DND-41 (cell line): ENCODE measurements around the gene NAA16.

ENCODE experiments used
- ATAC-seq: fragments of 200-7000 bp; cut with Tn5 transposase; 3 replicates; pipeline ENCODE4 v1.9.1; 2021; ENCODE audit warnings: low read depth; ENCODE audit not compliant: insufficient read depth
- DNase-seq: peaks from one replicate; pipeline ENCODE4 v3.0.0-alpha.2; 2020
- H2AFZ ChIP-seq: 2 replicates; pipeline ENCODE4 v1.6.0; 2012; ENCODE audit warnings: low read depth, low read length
- H3K27ac ChIP-seq: 2 replicates; pipeline ENCODE4 v1.5.1; 2012; ENCODE audit warnings: low read length, inconsistent platforms
- H3K27me3 ChIP-seq: fragments of 200-600 bp; sonication (generic); 2 replicates; pipeline ENCODE4 v1.6.0; 2012; ENCODE audit warnings: low read length, mild to moderate bottlenecking, inconsistent platforms; ENCODE audit not compliant: insufficient read depth, poor library complexity
- H3K36me3 ChIP-seq: 2 replicates; pipeline ENCODE4 v1.5.1; 2012; ENCODE audit warnings: low read length, inconsistent platforms; ENCODE audit not compliant: insufficient read depth
- H3K4me1 ChIP-seq: 2 replicates; pipeline ENCODE4 v1.5.1; 2012; ENCODE audit warnings: mild to moderate bottlenecking, low read length; ENCODE audit not compliant: insufficient read depth
- H3K4me2 ChIP-seq: 2 replicates; pipeline ENCODE4 v1.6.0; 2012; ENCODE audit warnings: mild to moderate bottlenecking, moderate library complexity, low read length, inconsistent platforms; ENCODE audit not compliant: insufficient read depth
- H3K4me3 ChIP-seq, 2 experiments: fragments of 200-600 bp in 1 of 2; shearing (Covaris generic) in 1 of 2; 2 replicates each; pipeline ENCODE4 v1.5.1; 2012 to 2016; ENCODE audit warnings: inconsistent platforms in 2 of 2, low read length in 2 of 2, mild to moderate bottlenecking in 2 of 2, low read depth in 1 of 2, moderate library complexity in 1 of 2
- H3K79me2 ChIP-seq: 2 replicates; pipeline ENCODE4 v1.6.0; 2012; ENCODE audit warnings: low read length, inconsistent platforms; ENCODE audit not compliant: insufficient read depth
- H3K9ac ChIP-seq: 2 replicates; pipeline ENCODE4 v1.6.0; 2012; ENCODE audit warnings: low read depth, mild to moderate bottlenecking, inconsistent platforms, low read length, moderate library complexity
- H3K9me3 ChIP-seq: 2 replicates; pipeline ENCODE4 v1.5.1; 2012; ENCODE audit warnings: low read length, moderate library complexity, mild to moderate bottlenecking, inconsistent platforms; ENCODE audit not compliant: insufficient read depth, severe bottlenecking
- H4K20me1 ChIP-seq: 2 replicates; pipeline ENCODE4 v1.6.0; 2012; ENCODE audit warnings: low read length; ENCODE audit not compliant: insufficient read depth
- CTCF ChIP-seq: IDR thresholded peaks from 2 replicates; pipeline ENCODE4 v1.5.1; 2012; ENCODE audit warnings: borderline replicate concordance, low read length, moderate library complexity, mild to moderate bottlenecking; ENCODE audit not compliant: poor library complexity, severe bottlenecking; ENCODE audit errors: extremely low read depth
- EZH2 ChIP-seq: IDR thresholded peaks from 3 replicates; pipeline ENCODE4 v1.6.1; 2012; ENCODE audit warnings: borderline replicate concordance, low read depth, mild to moderate bottlenecking, moderate library complexity, low read length, inconsistent platforms; ENCODE audit not compliant: severe bottlenecking

NAA16 gene

GRCh38 chr13:41398494-41399170 is 87.6 kb downstream of the NAA16 start:
- ATAC-seq: peak; percentile 40; the same call in 2 of the 3 replicates
- Histone ChIP-seq H3K27me3 (no peaks in the 10 kb centered on the region), H3K36me3 (no peaks in the 10 kb centered on the region), H4K20me1 (no peaks in the 10 kb centered on the region), H3K4me2 (no peak overlapping the region), H3K9ac (no peak overlapping the region), H3K79me2 (no peaks in the 10 kb centered on the region), H3K27ac (no peak overlapping the region), H3K4me3 (no peak overlapping the region), H3K4me1 (no peaks in the 10 kb centered on the region), H3K9me3 (no peaks in the 10 kb centered on the region), H2AFZ (peak overlapping the region; percentile 49)
- DNase-seq: no peak
- TF ChIP-seq EZH2 (no peak), CTCF (no peak)

- no peak overlapping the region for H2AFZ ChIP-seq
- no peak overlapping the region for H3K4me3 ChIP-seq
- TF ChIP-seq EZH2 (no peak), CTCF (peak; percentile 28)
- no peak for DNase-seq
- no peaks in the 10 kb centered on the region for H3K27me3 ChIP-seq
- no peaks in the 10 kb centered on the region for H4K20me1 ChIP-seq
- no peak overlapping the region for H3K9ac ChIP-seq
- no peaks in the 10 kb centered on the region for H3K79me2 ChIP-seq
- H3K27ac ChIP-seq: no peak overlapping the region
- H3K36me3 ChIP-seq: no peaks in the 10 kb centered on the region
- ATAC-seq: no peak
- no peak overlapping the region for H3K4me2 ChIP-seq
- H3K9me3 ChIP-seq: no peaks in the 10 kb centered on the region
- H3K4me1 ChIP-seq: no peaks in the 10 kb centered on the region
These were observed 90.3 kb downstream of the NAA16 start for GRCh38 chr13:41401366-41401765.

- Histone ChIP-seq H3K36me3 (no peaks in the 10 kb centered on the region), H4K20me1 (no peaks in the 10 kb centered on the region), H3K4me3 (no peak overlapping the region), H3K4me1 (no peaks in the 10 kb centered on the region), H2AFZ (peak overlapping the region; percentile 39; the same call in 1 of the 2 replicates), H3K27me3 (no peaks in the 10 kb centered on the region), H3K4me2 (no peak overlapping the region), H3K9me3 (no peaks in the 10 kb centered on the region), H3K27ac (no peak overlapping the region), H3K79me2 (no peaks in the 10 kb centered on the region), H3K9ac (no peak overlapping the region)
- no peak for DNase-seq
- TF ChIP-seq EZH2: no peak
- no peak for TF ChIP-seq CTCF
- ATAC-seq: peak; percentile 50
These were observed 91.8 kb downstream of the NAA16 start for GRCh38 chr13:41402691-41403511.
